ENCODE results near the gene CHMP4A.

CHMP4A gene, protein sequence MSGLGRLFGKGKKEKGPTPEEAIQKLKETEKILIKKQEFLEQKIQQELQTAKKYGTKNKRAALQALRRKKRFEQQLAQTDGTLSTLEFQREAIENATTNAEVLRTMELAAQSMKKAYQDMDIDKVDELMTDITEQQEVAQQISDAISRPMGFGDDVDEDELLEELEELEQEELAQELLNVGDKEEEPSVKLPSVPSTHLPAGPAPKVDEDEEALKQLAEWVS

DNA sequence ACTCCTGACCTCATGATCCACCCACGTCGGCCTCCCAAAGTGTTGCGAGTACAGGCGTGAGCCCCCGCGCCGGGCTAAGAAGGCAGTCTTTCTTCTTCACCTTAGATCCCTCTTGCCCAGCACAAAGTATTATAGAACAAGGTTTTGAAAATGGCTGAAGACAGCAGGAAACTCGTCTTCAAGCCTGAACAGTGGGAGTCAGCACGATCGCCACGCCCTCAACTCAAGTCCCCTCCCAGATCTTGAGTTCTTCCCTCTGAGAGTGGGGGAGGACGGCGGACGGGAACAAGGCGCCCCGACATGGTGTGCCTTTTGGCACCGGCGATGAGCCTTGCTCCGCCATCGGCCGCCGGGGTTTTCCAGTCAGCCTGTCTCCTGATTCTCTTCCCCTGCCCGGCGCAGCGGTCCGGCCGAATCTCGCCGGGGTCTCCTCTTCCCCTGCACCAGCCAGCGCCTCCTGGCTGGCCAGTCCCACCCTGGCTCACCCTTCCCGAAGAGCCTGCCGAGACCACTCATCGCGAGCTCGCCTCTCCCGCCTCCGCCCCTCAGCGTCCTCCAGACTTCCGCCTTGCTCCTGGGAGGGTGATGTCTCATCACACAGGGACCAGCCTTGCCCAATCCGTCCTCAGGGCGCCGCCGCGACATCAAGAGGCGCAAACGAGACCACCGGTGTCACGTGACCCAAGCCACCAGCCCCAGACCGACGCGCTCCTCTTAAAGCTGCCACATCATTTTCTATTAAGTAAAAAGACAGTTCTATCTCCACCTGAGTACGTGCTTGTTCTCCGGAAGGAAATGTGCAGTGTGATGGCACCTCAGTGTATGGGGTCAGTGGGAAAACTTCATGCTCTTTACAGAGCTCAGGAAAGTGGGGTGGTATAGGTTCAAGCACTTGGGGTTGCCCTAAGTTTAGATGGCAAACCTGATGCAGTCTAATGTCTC, at the start of gene CHMP4A:
Gene CHMP4A (minus strand): TSS at position 565 of the 942 bp plus-strand sequence. CDS start 49 bp downstream, at position 516.
- DNase-seq = peak; percentile 100

DNA sequence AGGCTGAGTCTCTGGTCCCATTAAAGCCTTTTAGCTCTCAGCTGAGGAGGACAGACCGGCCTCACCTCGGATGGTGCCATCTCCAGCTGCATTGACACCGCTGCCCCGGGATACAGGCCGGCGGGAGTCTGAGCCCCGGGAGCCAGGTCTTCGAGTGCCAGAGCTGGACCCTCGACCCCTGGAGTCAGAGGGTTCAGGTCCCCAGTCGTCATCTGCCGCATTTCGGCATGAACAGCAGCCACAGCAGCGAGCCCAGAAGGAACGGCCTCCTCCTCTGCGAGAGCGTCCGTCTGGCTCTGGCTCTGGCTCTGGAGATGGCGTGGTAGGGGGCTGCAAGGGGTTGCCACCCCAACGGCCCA, 48.7 kb upstream of the CHMP4A start:
- DNase-seq = no peak

DNA sequence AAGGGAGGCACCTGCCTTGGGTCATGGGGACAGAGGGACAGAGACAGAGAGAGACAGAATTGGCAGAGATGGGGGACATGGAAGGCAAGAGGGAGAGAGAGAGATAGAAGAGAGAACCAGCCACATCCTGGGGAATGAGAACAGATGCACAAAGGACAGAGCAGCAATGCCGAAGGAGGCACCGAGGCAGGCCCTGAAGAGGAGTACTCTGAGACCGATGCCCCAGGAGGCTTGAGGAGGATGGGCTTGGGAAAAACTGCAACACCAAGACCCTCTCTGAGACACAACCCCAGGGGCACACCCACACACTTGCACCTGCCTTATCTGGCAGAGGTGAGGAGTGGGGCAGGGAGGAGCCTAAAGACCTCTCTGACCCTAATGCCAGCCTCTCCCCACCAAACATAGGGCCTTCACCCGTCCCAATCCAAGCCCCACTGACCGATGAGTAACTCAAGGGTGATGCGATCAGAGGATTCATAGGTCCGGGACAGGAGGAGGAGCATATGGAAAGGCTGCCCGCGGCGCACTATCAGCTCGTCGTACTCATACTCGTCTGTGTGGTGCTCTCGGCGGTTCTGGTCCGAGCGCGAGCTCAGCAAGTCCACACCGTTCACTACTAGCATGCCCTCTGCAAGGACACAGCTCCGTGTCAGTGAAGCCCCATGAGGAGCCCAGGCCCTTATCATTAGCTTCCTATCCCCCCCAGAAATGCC, 48.1 kb upstream of the CHMP4A start:
- no peak for DNase-seq

DNA sequence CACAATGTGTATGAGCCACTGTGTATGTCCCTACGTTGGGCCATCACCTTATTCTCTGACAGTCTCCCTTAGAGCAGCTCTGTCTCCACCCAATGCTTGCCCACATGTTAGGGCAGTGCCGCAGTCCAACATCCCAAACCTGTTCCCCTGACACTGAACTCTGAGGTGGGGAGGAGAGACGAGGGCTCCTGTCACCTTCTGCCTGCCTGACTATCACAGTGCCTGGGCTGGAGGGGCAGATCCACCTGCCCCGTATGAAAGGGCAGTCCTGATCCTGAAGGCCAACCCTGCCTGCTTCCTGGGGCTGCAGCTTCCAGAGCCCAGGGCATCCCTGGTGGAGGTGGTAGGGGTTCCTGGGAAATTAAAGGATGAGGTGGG, 47.5 kb upstream of the CHMP4A start:
- no peak for DNase-seq

DNA sequence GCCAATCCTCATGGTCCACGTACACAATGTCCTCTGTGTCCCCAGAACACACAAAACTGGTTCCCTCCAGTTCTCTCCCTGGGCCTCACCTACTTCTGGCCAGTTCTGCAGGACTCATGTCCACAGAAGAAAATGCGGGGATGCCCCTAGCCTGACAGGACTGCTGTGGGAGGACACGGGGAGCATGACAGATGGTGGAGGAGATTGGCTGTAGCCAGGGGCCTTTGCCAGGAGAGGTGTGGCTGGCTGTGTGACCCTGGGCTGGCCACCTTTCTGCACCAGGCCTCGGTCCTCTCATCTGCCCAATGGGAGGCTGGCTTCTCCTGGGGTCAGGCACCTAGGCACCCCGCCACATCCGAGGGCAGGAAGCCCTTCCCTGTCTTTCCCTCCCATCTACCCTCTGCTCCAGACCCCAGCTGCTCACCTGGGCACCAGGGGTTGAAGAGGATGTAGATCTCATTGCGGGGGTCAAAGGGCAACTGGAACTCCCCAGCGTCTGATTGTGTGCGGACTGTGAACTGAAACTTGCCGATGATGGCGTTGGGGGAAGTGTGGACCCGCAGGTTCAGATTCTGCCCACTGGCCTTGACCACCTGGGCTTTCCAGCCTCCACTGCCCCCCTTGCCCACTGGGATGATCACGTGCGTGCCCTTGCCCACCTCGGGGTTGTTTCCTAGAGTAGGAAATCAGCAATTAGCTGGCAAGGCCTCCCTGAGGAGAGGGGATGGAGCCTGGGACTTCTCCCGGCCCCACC, 46.9 kb upstream of the CHMP4A start:
- no peak for DNase-seq

DNA sequence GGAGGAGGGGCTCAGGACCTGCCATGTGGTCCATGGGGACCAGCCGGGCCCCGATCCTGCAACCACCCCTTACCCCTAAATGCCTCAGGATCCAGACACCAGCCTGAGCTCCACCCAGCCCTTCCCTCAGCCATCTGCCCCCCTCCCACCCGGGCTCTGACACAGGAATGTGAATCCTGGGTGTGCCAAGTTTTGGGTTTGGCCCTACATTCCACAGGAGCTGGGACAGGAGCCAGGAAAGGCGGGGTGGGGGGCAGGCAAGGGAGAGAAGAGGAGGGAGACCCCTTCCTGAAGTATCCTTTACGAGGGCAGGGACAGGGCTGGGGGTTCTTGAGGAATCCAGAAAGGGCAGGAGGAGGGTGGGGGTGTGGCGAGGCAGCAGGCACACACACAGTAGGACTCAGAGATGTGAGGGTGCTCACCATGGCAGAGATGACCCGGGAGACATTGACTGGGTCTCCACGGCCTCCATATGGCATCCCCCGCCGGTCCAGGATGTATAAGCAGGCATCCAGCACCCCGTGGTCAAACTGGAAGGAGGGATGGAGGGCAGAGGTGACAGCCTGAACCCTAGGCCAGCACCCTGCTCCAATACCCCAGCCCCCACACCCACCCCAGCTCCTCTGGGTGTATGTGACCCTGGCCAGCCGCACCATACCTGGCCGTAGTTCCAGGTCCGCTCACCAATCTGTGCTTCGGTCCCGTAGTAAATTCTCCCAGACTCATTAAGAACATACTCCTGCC, 46.2 kb upstream of the CHMP4A start:
- no peak for DNase-seq

DNA sequence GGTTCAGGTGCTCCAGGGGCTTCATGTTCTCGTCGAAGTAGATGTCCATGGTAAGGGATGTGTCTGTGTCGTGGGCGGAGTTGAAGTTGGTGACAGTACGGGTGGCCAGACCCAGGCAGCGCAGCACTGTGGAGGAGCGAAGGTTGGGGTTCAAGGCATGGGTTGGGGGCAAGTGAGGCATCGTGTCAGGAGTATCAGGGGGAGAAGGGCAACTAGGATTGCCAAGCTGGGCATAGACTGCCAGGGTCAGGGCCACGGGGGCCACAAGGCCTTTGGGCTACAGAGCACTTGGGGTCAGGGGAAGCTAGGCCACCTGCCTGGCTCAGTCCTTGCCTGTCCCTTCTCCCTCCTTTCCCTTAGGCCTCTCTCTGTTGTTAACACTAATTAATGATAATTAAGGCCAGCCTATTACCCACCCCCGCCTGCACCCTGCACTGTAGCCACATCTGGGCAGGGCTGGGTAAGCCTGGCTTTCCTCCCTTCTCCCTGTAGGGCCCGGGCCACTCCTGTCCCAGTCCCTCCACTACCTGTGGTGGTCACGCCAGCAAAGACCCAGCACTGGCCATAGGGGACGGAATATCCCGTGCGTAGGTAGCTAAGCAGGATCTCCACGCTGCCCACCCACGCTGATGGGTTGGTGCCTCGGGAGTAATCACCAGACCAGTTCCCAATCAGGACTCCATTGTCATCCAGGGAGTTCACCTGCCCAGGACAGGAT, 45.4 kb upstream of the CHMP4A start:
- DNase-seq = no peak

DNA sequence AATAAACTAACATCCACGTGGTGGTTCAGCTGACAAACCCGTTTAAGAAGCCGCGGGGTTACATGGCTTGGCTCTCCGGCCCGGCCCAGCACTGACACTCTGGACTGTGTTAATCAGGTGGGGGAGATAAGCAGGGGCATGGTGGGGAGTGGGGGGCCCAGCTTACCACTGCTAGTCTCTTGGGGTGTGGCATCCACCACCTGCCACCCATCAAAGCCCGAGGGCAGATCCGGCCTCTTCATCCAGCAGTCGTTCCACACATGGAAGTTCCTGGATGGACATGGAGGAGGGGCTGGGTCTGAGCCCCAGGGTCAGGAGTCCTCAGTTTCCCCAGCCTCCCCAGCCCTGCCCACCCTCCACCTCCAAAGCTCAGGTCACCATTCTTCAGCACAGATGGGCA, 44.8 kb upstream of the CHMP4A start:
- no peak for DNase-seq

DNA sequence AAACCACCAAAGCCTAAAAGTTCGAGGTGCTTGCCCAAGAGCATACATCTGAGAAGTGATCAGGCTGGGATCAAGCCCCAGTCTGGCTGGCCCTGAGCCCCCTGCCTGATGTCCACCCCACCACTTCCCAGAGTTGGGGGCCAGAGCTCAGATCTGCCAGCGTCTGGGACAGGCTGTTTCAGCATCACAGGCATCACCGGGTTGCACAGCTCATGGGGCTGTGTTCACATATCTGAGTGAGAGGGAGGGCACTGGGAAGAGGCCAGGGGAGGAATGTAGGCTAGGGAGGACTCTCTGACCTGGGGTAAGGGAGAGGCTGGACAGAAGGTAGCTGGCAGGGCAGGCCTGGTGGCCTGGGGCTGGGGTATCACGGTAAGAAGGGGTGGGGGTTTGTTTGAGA, 43.7 kb upstream of the CHMP4A start:
- no peak for DNase-seq

DNA sequence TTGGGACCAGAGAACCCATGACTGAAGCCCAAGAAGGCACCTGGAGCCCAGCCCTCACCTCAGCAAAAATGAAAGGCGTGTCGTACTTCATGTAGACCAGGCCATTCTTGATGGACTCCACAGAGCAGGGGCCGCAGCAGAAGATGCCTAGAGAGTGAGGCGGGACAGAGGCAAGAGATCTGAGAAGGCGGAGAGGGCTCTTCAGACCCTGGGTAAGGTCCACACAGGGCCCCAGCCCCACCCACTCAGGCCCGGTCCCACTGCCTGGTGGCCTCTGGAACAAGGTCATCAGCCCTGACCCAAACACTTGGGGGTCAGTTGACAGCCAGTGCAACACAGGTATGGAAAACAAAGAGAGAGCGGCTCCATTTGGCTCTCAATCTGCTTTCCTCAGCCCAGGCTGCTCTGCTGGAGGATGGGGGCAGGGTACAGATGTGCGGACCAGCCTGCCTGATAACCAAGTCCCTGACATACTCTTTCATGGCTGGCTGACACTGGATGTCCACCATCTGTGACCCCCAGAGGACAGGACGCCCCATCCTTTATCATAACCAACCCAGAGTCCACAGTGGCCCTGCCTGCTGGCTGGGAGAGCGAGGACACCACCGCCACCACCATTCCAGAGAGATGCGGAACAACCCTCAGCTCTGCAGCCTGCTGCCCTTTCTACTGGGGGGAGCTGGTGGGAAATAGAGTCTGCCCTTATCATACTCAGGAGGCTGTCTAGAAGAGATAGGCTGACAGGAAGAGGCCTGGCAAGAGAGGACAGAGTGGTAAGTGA, 42.8 kb upstream of the CHMP4A start:
- peak; percentile 89 for DNase-seq

DNA sequence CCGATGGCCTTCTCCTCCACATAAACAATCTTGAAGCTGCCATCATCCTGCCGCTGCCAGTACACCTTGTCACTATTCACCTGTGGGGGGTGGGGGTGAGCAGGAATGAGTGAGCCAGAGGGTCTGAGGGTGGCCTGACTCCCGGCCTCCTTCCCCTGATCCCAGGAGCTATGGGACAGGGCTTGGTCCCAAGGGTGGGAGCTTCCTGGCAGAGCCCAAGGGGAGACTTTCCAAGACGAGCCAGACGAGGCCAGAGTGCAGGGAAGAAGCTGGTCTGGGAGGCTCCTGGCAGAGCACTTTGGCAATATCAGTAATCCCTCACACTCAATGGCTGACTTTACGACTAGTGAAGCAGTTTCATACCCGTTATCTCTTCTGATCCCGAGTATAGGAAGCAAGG, 42.1 kb upstream of the CHMP4A start:
- no peak for DNase-seq

DNA sequence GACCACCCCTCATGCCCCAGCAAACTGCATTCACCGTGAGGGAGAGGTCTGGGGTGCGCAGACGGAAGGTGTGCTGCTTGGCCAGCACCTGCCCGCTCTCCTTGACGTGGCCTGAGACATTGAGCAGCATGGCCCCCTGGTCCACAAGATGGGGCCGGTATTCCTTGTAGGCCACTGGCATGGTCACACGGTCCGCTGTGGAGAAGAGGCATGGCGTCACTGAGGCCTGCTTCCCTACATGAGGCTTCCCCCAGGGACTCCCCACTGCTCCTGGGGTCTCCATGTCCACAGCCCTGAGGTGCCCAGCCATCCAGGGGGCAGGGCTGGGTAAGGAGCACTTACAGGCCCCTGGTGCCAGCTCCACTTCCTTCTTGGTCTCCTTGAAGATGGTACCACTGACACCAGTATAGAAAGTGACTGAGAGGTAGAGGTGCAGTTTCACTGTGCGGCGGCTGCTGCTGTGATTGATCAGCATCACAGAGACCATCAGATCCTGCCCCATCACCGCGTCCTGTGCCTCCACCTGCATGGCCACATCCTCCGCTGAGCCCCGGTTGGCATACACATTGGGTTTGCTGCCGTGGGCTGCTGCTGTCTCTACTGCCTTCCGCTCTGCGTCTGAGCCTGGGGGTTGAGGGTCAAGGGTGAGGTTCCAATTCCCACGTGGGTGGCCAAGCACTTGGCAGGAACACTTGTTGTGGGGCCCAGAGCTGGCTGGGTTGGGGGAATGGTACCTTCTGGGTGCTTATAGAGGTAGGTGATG, 41.5 kb upstream of the CHMP4A start:
- no peak for DNase-seq

DNA sequence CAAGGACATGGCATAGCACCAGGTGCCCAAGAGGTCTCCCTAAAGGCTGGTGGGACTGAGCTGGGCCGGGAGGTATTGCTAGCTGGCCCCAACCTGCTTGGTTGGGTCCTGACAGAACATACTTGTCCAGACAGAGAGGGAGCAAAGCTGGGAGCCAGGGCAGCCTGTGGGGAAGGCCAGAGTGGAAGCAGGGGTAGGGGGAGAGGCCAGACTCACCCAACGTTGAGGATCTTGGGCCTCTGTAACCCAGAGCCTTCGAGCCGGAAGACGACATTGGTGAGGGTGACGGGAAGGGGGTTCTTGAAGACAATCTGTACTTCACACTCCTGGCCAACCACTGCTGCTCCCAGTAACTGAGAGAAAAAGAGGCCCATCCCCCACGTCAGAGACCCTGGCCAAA, 40.6 kb upstream of the CHMP4A start:
- no peak for DNase-seq

DNA sequence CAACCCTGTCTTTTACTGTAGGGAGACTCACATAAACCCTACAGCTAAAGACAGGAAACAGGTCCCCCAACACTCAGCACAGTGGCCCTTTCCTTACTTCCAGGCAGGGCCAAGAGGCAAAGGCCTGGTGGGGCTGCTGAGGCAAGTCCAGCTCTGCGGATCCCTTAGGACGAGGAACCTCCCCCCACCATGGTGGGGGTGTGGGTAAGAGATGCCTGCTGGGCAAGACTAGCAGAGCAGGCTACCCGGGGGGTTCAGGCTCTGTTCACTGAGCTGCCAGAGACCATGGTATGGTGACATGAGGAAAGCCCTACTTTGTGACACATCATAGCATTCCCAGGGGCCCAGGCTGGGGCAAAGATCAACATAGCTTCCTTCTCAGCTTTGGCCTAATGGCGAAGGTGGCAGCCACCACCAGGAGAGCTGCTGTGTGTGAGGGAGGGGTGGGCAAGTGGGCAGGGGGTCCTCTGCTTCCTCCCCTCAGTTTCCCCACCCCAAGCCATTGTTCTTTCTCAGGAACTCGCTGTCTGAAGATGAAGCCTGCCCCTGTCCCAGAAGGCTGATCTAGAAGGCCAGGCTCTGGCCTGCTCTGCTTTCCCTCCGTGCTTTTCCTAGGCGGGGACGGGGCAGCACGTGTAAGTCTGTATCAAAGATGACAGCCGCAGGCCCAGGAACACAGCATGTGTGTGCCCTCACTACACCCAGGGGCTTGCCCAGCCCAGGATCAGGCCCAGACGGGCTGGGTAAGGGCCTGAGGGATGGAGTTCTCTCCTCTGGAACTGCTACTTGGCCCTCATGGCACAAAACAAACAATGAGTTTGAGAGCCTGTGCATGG, 39.2 kb upstream of the CHMP4A start:
- no peak for DNase-seq

DNA sequence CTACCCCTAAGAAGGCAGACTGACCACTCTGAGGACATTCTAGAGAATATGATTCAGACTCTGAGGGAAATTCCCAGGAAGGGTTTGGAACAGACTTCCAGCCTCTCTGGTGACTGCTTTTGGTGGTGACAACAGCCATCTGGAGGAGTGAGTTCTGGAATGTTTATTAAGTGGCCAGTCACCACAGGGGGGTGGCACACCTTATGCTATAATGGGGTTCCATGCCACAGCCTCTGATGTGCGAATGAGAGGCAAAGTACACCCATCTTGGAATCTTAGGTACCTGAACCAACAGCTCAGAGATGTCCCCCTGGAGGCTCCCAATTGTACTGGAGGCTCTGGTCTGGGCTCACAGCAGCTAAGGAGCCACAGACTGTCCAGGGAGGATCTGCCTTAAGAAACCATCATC, 38.6 kb upstream of the CHMP4A start:
- DNase-seq = no peak

DNA sequence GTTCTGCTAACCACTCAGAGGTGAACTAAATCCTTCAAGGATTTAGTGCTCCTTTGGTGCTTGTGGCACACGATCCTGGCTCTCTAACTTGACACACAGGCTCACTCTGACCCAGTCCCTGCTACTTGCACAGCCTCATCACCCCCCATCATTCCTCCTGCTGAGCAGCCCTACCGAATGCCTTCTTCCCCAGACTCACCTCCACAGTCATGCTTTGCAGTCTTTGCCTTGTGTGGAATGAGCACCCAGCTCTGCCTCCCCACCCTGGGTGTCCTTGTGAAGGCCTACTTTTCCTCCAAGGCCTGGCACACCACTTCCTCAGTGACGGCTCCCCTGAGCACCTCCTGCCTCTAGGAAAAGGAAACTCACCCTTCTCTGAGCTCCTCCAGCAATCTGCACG, 37.1 kb upstream of the CHMP4A start:
- DNase-seq = no peak

DNA sequence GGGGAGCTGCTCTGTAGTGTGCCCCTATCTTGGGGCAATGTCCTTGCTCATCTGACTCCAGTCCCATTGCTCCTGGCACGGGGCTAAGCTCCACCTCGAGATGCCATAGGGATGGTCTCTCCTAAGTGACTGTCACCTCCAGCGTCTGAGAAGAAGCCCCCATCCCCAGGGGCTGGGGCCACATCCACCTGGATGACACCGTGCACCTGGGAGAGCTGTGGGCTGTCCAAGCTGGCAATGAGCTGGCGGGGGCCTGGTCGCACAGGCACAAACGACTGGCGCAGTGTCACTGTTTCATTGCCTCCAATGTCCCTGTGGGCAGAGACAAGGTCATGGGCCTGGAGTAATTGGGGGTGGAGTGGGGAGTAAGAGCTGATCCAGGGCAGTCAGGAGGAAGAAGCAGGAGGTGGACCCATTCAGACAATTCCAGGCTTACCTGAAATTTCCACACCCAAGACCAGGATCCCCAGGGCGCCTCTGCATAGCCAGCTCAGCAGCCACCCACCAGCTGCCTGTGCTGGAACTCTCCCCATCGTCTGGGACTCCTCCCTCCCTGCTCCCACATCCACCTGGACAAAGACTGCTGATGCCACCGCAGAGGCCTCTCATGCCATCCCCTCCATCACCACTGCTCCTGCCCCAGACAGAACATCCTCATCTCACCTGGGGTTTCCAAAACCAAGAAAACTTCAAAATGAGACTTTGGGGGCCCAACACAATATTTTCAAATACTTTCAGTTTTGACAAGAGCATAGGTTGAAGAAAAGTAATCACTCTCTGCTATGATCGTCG, 36.1 kb upstream of the CHMP4A start:
- DNase-seq = no peak

DNA sequence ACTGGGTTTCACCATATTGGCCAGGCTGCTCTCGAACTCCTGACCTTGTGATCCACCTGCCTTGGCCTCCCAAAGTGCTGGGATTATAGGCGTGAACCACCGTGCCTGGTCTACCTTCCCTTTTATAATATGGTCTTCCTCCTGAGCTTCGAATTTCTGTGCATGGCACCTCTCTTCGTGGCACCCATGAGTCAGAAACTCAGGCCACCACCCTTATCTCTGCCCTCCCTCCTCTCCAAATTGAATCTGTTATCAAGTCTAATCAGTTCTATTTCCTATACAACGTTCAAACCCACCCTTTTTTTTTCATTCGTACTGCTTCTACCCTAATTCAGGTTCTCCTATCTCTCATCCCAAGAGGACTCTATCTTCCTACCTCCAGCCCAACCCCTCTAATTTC, 34.1 kb upstream of the CHMP4A start:
- peak; percentile 61 for DNase-seq
